T47D (cell line): Measurements from ENCODE around the gene PKP4.

Experiments
- DNase-seq, 2 experiments: peaks; one replicate each; pipeline versions ENCODE4 v3.0.0 to v3.0.0-alpha.2; 2011 to 2012; ENCODE audit warnings: low read depth in 1 of 2, low spot score in 1 of 2
- JUND ChIP-seq: IDR thresholded peaks from 2 replicates; pipeline ENCODE4 v1.6.1; 2012; ENCODE audit warnings: low read depth
- in situ Hi-C: cut with HindIII; loops from 2 replicates; pipeline ENCODE4 v1.10.0; 2016; ENCODE audit warnings: low sequenced_read_pairs, low pct_unique_long_range_greater_than_20kb

The PKP4 gene

DNA sequence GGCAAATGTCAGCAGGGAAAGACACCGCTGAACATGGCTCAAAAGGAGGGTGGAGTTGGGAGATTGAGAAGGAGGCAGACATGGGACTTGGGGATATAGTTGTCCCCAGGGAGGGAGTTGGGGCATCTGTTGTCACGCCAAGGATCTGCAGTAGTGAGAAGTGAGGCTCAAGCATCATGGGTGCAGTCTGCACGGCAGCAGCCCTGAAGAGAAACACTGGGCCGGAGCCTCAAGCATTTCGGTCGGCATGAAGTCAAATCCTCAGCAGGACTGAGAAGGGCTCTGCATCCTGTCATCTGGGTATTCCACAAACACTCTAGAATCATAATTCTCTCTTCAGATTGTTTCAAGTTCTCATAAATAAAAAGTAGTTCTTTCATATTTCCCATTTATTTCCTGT, 205.7 kb downstream of the PKP4 start:
- DNase-seq, result no peak
- no peak for TF ChIP-seq JUND
- in situ Hi-C loops, result no loop called here

DNA sequence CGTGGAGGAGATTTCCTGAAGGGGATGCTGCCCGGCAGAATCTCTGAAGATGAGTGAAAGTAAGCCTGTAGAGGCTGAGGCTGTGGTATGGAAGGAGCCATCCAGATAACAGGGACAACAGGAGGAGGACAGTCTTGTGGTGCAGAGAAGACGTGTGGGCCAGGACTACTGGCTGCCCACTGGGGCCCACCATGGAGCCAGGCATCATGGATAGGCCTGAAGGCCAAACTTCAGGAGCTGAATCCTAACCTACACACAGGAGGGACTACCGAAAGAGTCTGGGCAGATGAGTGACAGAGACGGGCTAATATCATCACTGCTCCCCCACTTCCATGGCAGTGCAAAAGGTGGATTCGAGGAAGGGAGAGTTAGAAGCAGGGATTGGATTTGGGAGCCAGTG, 207.0 kb downstream of the PKP4 start:
- in situ Hi-C loops, result no loop called here
- TF ChIP-seq JUND, result no peak
- no peak for DNase-seq

DNA sequence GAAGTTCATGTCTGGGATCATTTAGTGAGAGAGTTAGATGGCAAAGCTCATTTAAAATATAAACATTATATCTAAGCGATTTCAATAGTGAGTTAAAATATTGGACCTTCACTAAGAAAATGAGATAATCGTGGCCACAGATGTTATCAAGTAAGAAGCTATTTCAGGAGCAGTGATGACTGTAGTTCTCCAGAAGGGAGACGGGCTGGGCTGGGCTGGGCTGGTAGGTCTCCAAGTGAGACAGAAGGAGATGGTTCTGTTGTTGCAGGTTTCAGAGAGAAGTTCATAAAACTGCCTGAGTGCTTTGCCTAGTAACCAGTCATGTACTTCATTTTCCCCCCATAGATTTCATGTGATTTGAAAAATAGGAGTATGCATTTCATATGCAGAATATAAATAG, 208.2 kb downstream of the PKP4 start:
- in situ Hi-C loops, result no loop called here
- TF ChIP-seq JUND, result no peak
- DNase-seq, result no peak

DNA sequence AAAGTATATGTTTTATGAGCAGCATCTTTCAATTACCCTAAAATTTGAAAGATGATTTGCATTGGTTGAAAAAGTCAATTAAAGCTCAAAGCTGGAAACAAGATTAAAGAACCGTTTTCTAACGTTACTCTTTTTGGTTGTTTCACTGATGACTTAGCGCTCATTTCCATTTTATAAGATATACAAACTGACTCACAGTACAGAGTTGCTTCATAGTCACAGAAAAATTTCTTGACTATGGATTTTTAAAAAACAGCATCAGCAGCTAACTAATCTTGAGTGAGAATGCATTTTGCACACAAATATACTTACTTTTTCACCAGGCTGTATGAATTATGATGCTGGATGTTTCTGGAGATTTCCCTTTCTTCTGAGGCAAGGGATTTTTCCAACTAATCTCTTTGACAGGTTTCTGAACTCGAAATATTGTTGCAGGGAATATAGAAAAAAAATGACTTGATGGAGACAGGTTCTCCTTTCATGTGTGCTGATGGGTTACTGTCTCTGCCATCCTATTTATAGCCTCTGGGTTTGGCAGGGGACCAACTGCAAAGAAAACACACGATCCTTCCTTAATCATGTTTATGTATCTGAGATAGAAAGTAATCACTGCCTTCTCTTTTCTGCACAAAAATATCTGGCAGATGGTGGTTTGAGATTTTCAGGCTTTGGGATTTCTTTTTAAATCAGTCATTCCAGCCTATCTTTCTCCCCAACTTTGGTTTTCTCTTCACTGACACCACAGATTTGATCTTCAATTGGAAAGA, 209.0 kb downstream of the PKP4 start:
- in situ Hi-C loops, result no loop called here
- no peak for DNase-seq
- TF ChIP-seq JUND, result no peak

DNA sequence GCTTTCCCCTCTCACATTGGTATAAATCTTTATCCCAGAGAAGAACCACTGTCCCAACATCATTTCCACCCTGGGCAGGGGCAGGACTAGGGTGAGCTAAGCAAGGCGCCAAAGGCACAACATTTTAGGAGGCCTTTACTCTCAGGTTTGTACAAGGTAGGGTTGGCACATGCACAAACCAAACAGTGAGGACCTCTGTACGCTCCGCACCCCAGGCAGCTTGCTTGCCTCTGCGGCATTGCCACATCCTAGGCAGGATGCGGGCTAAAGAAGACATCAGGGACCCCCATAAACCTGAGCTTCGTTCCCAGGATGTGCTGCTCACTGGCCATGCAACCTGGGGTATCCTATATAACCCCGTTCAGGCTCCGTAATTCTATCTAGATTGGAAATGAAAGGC, 210.2 kb downstream of the PKP4 start:
- in situ Hi-C loops, result no loop called here
- no peak for DNase-seq
- no peak for TF ChIP-seq JUND

DNA sequence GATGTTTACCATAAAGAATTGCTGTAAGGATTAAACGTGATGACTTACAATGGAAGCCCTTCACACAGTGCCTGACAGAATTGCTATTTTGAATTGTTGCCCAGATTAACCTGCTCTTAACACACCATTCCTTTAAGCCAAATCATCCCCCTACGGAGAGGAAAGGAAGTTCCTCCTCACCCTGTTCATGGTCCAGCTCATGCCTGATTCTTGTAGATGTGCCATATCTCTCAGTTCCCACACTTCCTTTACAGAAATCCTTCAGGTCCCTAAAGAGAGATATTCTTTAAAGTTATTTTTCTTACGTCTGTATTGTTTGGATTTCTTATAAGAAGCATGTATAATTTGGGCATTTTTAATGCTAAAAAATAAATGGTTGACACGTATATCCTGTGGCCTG, 210.8 kb downstream of the PKP4 start:
- in situ Hi-C loops, result no loop called here
- no peak for DNase-seq
- TF ChIP-seq JUND, result no peak

DNA sequence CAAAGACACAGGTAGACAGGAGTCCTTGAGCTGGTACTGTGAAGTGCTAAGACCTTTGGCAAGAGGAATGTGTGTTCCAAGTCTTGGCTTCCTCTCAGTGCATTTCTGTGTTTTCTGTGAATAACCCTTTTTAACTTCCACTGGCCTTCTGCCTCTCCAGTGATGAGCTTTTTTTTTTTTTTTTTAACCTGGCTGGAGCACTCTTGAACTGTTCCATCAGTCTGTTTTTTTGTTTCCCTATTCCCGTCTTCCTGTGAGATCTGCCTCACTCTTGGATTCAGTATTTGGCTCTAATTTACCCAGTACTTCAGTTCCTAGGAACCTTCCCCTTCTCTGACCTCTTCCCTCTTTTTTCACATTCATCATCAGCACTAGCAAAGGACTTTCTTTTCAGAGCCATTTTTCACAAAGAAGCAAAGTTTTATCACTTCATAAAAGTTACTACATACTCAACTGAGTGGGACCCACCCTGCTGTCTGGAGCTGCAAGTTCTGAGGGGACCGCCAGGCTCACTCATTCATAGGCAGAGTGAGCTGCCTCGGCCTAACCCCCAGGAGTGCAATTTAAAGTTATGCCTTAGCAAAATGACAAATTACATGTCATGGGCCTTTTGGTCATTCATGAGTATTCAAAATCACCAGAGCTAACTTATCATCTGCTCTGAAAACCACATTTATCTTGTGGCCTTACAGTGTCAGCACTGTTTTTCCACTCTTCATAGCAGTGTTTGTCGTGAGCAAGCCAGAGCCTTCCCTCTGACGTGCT, 211.4 kb downstream of the PKP4 start:
- in situ Hi-C loops, result no loop called here
- no peak for DNase-seq
- no peak for TF ChIP-seq JUND

DNA sequence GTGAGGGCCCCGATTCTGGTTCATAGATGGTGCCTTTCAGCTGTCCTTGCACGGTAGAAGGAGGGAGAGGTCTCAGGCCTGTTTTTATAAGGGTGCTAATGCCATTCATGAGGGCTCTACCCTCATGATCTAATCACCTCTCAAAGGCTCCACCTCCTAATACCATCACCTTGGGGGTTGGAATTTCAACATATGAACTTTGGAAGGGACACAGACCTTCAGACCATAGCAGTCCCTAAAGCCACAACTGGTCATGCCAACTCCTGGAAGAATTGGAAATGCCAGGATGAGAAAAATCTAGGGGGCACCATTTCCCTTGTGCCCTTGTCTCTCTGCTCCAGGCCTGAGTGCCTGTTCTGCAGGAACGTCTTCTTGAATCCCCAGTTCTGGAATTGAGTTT, 213.5 kb downstream of the PKP4 start:
- TF ChIP-seq JUND, result no peak
- in situ Hi-C loops, result no loop called here
- DNase-seq, result no peak

DNA sequence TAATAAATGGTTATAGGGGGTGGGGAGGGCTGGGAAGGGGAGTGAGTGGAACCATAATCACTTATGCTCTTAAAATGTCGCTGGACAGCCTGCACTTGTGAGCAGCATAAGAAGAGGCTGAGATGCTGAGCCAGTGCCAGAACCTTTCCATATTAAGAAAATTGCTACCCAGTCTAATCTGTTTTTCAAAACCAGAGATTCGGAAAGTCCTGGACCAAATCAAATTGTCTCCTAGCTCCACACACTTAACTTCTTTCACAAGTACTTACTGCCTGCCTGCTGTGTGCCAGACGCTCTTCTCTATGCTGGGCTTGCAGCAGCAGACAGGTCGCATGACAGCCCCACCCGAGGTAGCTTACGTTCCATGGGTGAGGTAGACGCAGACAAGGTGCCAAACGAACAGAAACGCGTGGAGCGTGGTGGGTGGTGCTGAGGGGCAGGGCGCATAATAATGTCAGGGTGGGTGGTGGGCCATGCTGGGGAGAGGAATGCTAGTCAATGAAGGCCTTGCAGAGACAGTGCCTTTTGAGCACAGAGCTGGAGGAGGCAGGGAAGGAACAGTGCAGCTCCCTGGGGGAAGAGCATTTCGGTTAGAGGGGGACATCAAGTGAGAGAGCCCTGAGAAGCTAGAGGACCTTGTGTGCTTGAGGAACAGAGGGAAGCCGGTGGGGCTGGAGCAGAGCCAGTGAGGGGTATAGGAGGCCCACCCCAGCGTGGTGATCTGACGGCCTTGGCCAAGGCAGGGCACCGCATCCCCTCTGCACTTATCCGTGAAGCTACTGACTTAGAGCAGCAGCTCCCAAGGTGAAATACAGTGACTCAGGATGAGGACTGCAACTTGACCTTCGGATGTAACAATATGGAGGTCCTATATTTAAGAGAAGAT, 214.9 kb downstream of the PKP4 start:
- DNase-seq, result no peak
- in situ Hi-C loops, result no loop called here
- TF ChIP-seq JUND, result no peak

DNA sequence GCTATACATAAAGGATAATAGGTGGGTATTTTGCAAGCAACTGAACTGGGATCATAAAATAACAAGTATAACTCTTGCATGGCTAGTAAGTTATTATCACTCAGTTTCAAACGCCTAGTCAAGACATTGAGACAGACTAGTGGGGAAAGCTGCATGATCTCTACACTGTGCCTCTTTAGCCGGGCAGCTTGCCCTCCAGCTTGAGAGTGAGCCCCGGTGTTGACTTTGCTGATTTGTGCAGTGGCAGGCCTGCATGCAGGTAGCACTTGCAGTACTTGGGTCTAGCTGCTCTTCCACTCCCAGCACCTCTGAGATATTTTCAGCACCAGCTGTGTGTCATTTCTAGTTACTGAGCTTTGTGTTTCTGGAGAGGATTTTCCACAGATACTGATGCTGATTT, 219.5 kb downstream of the PKP4 start:
- in situ Hi-C loops, result no loop called here
- no peak for TF ChIP-seq JUND
- no peak for DNase-seq

DNA sequence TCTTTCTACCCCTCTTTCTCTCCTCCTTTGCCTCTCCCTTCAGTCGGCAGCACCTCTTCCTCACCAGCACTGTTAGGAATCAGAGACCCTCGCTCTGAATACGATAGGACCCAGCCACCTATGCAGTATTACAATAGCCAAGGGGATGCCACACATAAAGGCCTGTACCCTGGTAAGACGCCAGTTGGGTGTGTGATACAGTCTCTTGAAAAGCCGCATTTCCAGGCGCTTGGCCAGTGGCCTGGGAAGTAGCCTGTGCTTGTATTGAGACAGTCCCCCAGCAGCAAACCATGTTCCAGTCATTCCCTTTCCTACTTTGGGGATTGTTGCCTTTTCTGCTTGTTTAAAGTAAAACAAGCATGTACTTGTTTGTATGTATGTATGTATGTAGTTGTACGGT, 219.9 kb downstream of the PKP4 start:
- in situ Hi-C loops, result no loop called here
- DNase-seq, result no peak
- TF ChIP-seq JUND, result no peak

DNA sequence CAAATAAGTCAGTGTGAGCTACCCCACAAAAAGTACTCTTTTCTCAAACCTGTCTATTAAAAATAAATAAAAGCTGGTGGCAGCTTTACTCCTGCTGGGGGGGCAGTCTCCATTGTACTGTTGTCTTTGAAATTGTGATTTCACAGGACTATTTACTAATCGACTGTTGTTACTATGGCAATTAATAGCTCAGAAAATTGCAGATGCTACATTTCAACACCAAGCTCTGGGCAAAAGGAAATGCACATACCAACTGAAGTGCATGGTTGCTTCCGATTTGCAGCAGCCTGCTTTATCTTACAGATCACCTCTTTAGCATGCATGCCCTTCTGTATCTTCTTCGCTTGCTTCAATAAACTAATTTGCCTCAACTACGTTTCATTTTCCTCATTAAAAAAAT, 220.8 kb downstream of the PKP4 start:
- in situ Hi-C loops, result no loop called here
- no peak for TF ChIP-seq JUND
- no peak for DNase-seq

DNA sequence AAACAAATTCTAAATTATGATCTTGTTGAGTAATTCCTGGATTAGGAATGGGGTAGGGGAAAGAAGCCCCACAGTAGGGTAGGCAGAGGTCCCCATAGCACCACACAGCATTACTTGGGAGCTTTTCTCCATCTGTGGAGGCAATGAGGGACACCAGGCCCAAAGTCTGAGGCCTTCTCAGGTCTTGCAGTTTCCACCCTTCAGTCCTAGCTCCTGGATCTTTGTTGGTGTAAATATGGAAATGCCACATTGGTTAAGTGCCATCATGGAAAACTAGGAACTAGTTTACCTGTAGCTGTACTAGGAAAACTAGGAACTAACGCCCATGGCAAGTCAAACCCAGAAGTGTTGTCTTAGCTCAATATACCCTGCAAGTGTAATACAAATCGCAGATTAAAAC, 225.1 kb downstream of the PKP4 start:
- DNase-seq, result no peak
- in situ Hi-C loops, result no loop called here
- TF ChIP-seq JUND, result no peak
